Activated CD4-positive, alpha-beta T cell treated with anti-CD3 and anti-CD28 coated beads, Interleukin-2, amount 10 ng/mL, durations not matched to agents 7 days and 5 days (primary cell): ENCODE results near the gene TTC13. TPM values are rescaled to one million over a fixed set of nuclear protein-coding genes. Genes with fewer than 3 reads are reported as not detected.

Experiments
- CTCF ChIA-PET: fragments of 350-600 bp; sonication (Branson Sonifier 250); formaldehyde crosslinking; loops from one replicate; lab custom pipeline; 2021; ENCODE audit warnings: antibody characterized with exemption; lab: Charles Lee
- POLR2A ChIA-PET: fragments of 350-600 bp; sonication (Branson Sonifier 250); formaldehyde crosslinking; loops from one replicate; lab custom pipeline; 2021; ENCODE audit warnings: antibody characterized with exemption; lab: Charles Lee
- DNase-seq: peaks from one replicate; pipeline ENCODE4 v3.0.0-alpha.2; 2020
- H3K27ac Mint-ChIP-seq: one replicate; pipeline ENCODE4 v1.8.0; 2021; ENCODE audit warnings: mild to moderate bottlenecking, moderate library complexity, mixed read lengths
- H3K27me3 Mint-ChIP-seq: one replicate; pipeline ENCODE4 v1.8.0; 2021; ENCODE audit warnings: mixed read lengths
- H3K36me3 Mint-ChIP-seq: one replicate; pipeline ENCODE4 v1.8.0; 2021; ENCODE audit warnings: low read depth, mixed read lengths
- H3K4me1 Mint-ChIP-seq: one replicate; pipeline ENCODE4 v1.8.0; 2021; ENCODE audit warnings: mixed read lengths
- H3K4me3 Mint-ChIP-seq: one replicate; pipeline ENCODE4 v1.8.0; 2021; ENCODE audit warnings: mild to moderate bottlenecking, moderate library complexity, mixed read lengths
- H3K9me3 Mint-ChIP-seq: one replicate; pipeline ENCODE4 v1.8.0; 2021; ENCODE audit warnings: mixed read lengths
- total RNA-seq, 2 experiments: library from RNA; stranded (reverse); gene quantifications; one replicate each; pipeline ENCODE4 v1.2.3, GENCODE V29; 2021

The TTC13 gene
- total RNA-seq, 2 experiments from 2014 or later = 35.4 to 39.2 TPM

DNA sequence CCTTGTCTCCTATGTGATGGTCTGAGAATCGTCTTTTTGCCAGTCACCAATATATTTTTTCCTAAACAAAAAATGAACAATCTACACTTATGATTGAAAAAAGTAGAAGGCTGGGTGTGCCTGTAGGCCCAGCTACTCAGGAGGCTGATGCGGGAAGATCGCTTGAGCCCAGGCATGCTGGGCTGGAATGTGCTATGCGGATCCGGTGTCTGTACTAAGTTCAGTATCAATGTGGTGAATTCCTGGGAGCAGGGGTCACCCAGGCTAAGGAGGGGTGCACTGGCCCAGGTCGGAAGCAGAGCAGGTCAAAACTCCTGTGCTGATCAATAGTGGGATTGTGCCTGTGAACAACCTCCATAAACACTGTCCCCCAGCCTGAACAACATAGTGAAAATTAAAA, 84.6 kb downstream of the TTC13 start:
- no peak overlapping the region for H3K4me3 Mint-ChIP-seq
- H3K36me3 Mint-ChIP-seq = no peaks in the 10 kb centered on the region
- H3K27ac Mint-ChIP-seq = no peak overlapping the region
- POLR2A ChIA-PET = no interaction called here
- H3K9me3 Mint-ChIP-seq = no peaks in the 10 kb centered on the region
- peaks cover 4% of the 10 kb centered on the region for H3K27me3 Mint-ChIP-seq
- DNase-seq = no peak
- H3K4me1 Mint-ChIP-seq = no peaks in the 10 kb centered on the region
- CTCF ChIA-PET = no interaction called here

DNA sequence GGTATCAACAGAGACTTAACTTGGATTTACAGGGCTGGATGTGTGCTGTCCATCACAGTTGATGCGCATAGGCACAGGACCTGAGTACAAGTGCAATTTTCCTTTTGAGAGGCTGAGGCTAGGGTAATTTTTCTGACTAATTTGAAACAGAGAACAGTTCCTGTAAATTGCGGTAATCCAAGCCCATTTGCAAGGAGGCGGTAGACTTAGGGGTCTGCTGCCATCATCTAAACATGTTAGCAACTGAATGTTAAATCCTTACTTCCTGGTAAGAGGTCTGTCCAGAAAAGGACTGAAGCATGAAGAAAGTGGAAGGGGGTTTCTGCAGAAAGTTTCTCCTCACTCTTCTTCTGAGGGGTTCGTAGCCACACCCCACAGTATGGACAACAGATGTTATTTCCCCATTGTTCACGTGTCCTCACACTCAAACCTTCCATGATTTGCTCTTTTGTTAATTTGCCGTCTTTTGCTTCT, 86.6 kb downstream of the TTC13 start:
- Mint-ChIP-seq H3K27ac (no peak overlapping the region), H3K4me1 (no peaks in the 10 kb centered on the region), H3K27me3 (peaks cover 4% of the 10 kb centered on the region), H3K9me3 (no peaks in the 10 kb centered on the region), H3K4me3 (no peak overlapping the region), H3K36me3 (no peaks in the 10 kb centered on the region)
- no peak for DNase-seq
- ChIA-PET POLR2A (no interaction called here), CTCF (no interaction called here)

DNA sequence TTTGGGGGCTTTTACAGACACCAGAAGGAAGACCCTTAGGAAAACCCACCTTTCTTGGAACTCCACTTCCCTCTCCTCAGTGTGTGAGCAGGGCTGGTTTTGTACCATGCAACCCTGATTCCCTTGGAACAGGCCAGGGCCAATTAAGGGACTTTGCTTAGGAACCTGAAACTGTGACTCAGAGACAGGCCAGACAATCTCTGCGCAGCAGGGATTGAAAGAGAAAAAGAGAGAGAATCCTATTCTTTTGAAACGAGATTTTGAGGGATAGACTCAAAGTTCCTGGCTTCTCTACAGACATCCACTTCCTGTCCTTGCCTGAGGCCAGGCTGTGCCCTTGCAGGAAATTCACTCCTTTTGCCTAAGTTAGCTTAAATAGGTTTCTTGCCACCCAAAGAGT, 87.2 kb downstream of the TTC13 start:
- Mint-ChIP-seq H3K4me3 (no peak overlapping the region), H3K4me1 (no peaks in the 10 kb centered on the region), H3K9me3 (no peaks in the 10 kb centered on the region), H3K27ac (no peak overlapping the region), H3K27me3 (peaks cover 4% of the 10 kb centered on the region), H3K36me3 (no peaks in the 10 kb centered on the region)
- POLR2A ChIA-PET = no interaction called here
- DNase-seq = no peak
- CTCF ChIA-PET = no interaction called here

DNA sequence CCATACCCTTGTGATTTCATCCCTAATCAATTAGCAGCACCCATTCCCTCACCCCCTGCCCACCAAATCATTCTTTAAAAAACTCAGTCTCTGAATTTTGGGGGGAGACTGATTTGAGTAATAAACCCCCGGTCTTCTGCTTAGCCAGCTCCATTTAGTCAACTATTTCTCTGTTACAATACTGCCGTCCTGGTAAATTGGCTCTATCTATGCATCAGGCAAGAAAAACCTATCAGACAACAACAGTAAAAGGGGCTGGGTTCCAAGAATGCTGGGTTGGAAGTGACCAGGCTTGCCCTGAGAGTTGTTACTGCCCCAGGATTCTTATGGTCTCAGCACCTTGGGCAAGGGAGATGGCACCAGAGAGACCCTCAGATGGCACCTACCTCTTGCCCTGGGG, 94.0 kb downstream of the TTC13 start:
- no peaks in the 10 kb centered on the region for H3K36me3 Mint-ChIP-seq
- no peak overlapping the region for H3K27ac Mint-ChIP-seq
- CTCF ChIA-PET = no interaction called here
- DNase-seq = no peak
- no peak overlapping the region for H3K4me3 Mint-ChIP-seq
- POLR2A ChIA-PET = no interaction called here
- H3K4me1 Mint-ChIP-seq = no peaks in the 10 kb centered on the region
- peaks cover 23% of the 10 kb centered on the region for H3K27me3 Mint-ChIP-seq
- H3K9me3 Mint-ChIP-seq = no peaks in the 10 kb centered on the region

DNA sequence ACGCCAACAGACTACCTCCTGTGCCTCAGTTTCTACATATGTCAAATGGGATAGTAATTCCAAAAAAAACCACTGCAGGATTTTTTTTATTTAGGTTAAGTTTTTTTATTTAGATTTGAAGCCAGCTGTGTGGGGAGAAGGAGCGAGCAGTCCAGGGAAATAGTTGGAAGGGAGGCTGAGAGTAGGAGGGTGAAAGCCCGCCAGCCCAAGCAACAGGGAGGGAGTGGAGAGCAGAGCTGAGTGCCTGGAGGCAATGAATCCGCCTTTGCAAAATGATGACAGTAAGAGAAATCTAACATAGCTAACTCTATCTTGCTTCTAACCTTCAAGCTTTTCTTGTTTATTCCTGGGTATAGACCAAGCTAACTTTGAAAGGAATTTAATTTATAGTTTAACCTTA, 94.7 kb downstream of the TTC13 start:
- Mint-ChIP-seq H3K27ac (no peak overlapping the region), H3K4me1 (no peaks in the 10 kb centered on the region), H3K36me3 (no peaks in the 10 kb centered on the region), H3K9me3 (no peaks in the 10 kb centered on the region), H3K27me3 (peaks cover 27% of the 10 kb centered on the region), H3K4me3 (no peak overlapping the region)
- ChIA-PET CTCF (no interaction called here), POLR2A (no interaction called here)
- no peak for DNase-seq

DNA sequence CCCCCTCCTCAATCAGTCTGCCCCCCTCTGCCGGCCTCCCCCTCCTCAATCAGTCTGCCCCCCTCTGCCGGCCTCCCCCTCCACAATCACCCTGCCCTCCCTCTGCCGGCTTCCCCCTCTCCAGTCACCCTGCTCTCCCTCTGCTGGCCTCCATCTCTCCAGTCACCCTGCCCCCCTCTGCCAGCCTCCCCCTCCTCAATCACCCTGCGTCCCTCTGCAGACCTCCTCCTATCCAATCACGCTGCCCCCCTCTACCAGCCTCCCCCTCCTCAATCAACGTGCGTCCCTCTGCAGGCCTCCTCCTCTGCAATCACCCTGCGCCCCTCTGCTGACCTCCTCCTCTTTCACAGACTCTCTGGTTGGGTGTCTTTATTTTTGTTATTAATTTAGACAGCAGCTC, 98.9 kb downstream of the TTC13 start:
- H3K4me1 Mint-ChIP-seq = no peaks in the 10 kb centered on the region
- no peaks in the 10 kb centered on the region for H3K9me3 Mint-ChIP-seq
- H3K27ac Mint-ChIP-seq = no peak overlapping the region
- no peaks in the 10 kb centered on the region for H3K36me3 Mint-ChIP-seq
- DNase-seq = no peak
- H3K27me3 Mint-ChIP-seq = peaks cover 34% of the 10 kb centered on the region
- no peak overlapping the region for H3K4me3 Mint-ChIP-seq
- ChIA-PET CTCF (interaction anchor here (1.2 kb wide), 1 partner anchor 9 kb away, joined by 3 read pairs; no protein-coding TSS in a partner anchor), POLR2A (no interaction called here)

DNA sequence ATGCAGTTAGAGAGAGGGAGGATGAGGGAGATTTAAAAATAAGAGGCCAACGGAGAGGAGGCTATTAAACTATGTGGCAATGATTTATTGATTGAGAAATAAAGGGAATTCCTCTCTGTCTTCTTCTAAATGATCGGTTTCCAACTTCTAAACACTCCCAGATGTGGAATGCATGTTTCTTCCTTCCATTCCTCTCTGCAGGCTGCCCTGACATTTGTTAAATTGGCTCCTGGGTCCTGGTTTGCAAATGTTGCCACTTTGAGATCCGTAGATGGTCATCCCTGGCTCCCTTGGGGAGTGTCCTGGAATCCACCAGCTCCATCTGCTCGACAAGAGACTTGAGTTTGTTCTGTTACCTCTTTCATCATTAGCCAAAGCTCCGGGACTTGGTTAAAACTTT, 100.1 kb downstream of the TTC13 start:
- no peak for DNase-seq
- peaks cover 34% of the 10 kb centered on the region for H3K27me3 Mint-ChIP-seq

DNA sequence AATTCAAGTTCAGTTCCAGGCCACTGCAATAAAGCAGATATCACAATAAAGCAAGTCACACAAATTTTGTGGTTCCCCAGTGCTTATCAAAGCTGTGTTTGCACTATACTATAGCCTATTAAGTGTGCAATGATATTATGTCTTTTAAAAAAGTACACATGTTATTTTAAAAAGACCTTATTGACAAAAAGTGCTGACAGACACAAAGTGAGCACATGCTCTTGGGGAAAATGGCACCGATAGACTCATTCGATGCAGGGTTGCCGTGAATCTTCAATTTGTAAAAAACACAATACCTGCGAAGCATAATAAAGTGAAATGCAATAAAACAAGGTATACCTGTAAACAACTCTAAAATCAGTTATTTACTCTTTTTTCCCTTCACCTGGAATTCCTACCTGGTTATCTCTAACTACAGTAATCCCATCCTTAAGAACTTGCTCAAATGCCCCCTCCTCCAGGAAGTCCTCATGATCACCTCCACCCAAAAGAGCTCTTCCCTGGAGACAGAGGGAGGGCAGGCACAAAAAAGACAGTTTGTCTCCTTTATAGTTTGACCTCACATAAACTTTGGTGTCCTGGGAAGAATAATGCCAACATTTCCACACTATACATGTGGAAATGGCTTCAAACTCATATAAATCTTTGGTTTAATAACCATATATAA, 100.6 kb downstream of the TTC13 start:
- POLR2A ChIA-PET = no interaction called here
- Mint-ChIP-seq H3K4me1 (no peaks in the 10 kb centered on the region), H3K9me3 (no peaks in the 10 kb centered on the region), H3K27ac (no peak overlapping the region), H3K36me3 (no peaks in the 10 kb centered on the region), H3K27me3 (peaks cover 34% of the 10 kb centered on the region), H3K4me3 (no peak overlapping the region)
- CTCF ChIA-PET = no interaction called here
- no peak for DNase-seq

More for the DNA sequence above, 100.1 kb downstream of the TTC13 start:
- Mint-ChIP-seq H3K4me3 (no peak overlapping the region), H3K4me1 (no peaks in the 10 kb centered on the region), H3K9me3 (no peaks in the 10 kb centered on the region), H3K27ac (no peak overlapping the region), H3K36me3 (no peaks in the 10 kb centered on the region)
- ChIA-PET CTCF (no interaction called here), POLR2A (no interaction called here)

DNA sequence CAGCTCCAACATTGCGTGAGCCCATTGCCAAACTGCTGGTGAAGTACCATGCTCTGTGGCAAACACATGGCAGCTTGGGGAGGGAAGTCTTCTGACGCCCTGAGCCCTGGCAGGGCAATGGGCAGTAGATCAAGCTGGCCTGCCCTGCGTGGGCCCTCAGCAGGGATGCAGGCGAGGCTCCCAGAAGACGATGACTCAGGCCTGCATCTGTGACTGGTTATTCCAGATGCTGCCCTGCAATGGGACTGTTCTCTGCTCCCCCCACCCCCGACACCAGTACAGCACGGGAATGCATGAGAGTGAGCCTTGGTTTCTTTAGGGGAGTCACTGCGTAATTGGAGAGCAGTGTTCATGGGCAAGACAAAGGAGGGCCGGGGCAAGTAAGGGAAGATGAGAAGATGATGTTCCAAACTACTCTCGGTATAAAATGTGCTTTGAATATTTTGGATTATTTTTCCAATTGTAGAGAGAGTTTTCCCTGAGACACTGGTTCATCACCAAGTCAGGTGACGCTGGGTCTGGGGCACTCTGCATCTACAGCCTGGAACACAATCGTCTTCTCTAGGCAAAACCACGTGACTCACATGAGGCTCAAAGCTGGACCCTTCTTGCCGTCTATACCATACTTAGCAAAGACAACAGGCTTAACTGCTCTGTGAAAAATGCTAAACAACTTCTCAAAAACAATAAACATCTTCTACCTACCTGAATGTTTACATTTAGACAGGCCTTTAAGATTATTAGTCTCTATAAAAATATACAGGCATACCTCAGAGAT, 101.3 kb downstream of the TTC13 start:
- no peak for DNase-seq
- Mint-ChIP-seq H3K9me3 (no peaks in the 10 kb centered on the region), H3K4me3 (no peak overlapping the region), H3K27ac (no peak overlapping the region), H3K27me3 (peaks cover 34% of the 10 kb centered on the region), H3K4me1 (no peaks in the 10 kb centered on the region), H3K36me3 (no peaks in the 10 kb centered on the region)
- POLR2A ChIA-PET = no interaction called here
- CTCF ChIA-PET = no interaction called here

DNA sequence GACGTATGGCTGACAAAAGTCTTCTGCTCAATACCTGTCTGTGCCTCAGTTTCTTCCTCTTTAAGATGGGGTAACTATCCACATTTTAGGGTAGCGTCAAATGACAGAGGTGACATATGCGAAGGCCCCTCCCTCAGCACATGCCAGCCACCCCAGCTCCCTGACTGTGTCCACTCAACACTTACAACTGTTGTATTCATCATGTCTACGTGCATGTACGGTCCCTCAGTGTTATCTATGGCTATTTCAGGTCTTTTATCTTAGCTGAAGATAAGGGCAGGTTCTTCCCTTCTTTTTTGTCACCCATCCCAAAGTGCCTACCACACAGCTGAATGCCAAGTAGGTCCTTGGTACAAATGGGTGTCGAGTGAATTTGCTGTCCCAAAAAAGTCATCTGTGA, 102.0 kb downstream of the TTC13 start:
- no peaks in the 10 kb centered on the region for H3K36me3 Mint-ChIP-seq
- POLR2A ChIA-PET = no interaction called here
- no peak overlapping the region for H3K27ac Mint-ChIP-seq

DNA sequence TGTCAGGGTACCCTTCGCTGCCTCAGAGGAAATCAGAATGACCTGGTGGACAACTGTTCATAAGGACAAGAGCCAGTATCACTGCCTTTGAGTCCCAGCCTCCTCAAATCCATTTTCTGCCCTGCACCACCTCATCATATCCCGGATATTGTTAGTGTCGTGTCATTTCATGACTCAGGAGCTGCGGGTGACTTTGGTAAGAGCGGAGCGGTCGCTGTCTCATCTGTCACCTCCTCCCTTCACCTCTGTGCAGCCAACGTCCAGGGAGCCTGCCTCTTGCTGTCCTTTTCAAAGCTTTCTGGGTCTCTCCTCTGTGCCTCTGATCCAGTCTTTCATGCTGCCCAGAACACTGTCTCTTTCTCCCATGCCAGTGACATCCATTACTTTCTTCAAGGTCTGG, 103.3 kb downstream of the TTC13 start:
- Mint-ChIP-seq H3K27me3 (peaks cover 35% of the 10 kb centered on the region), H3K36me3 (no peaks in the 10 kb centered on the region), H3K4me3 (no peak overlapping the region), H3K27ac (no peak overlapping the region), H3K9me3 (no peaks in the 10 kb centered on the region), H3K4me1 (no peaks in the 10 kb centered on the region)
- CTCF ChIA-PET = no interaction called here
- no peak for DNase-seq
- POLR2A ChIA-PET = no interaction called here

More for the DNA sequence above, 102.0 kb downstream of the TTC13 start:
- H3K27me3 Mint-ChIP-seq = peaks cover 36% of the 10 kb centered on the region
- H3K9me3 Mint-ChIP-seq = no peaks in the 10 kb centered on the region
- CTCF ChIA-PET = no interaction called here
- no peaks in the 10 kb centered on the region for H3K4me1 Mint-ChIP-seq
- no peak for DNase-seq
- H3K4me3 Mint-ChIP-seq = no peak overlapping the region

DNA sequence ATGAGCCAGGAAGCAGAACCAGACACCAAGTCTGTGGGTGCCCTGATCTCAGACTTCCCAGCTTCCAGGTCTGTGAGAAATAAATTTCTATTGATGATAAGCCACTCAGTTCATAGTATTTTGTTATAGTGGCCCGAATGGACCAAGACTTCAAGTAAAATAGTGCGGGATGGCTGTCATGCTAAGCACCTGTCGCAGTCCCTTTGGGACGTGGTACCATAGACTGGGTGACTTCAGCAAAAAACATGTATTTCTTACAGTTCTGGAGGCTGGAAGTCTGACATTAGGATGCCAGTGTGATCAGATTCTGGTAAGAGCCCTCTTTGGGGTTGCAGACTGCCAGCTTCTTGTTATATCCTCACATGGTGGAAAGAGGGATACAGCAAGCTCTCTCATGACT, 107.7 kb downstream of the TTC13 start:
- H3K27me3 Mint-ChIP-seq = peaks cover 45% of the 10 kb centered on the region
- no peak for DNase-seq
- peaks cover 9% of the 10 kb centered on the region for H3K4me1 Mint-ChIP-seq
- ChIA-PET POLR2A (no interaction called here), CTCF (interaction anchor here (0.6 to 1.4 kb wide), 3 partner anchors 9 to 774 kb away, joined by 3 to 4 read pairs (median 3); no protein-coding TSS in a partner anchor)
- H3K4me3 Mint-ChIP-seq = no peak overlapping the region
- H3K36me3 Mint-ChIP-seq = no peaks in the 10 kb centered on the region
- no peaks in the 10 kb centered on the region for H3K9me3 Mint-ChIP-seq
- no peak overlapping the region for H3K27ac Mint-ChIP-seq

DNA sequence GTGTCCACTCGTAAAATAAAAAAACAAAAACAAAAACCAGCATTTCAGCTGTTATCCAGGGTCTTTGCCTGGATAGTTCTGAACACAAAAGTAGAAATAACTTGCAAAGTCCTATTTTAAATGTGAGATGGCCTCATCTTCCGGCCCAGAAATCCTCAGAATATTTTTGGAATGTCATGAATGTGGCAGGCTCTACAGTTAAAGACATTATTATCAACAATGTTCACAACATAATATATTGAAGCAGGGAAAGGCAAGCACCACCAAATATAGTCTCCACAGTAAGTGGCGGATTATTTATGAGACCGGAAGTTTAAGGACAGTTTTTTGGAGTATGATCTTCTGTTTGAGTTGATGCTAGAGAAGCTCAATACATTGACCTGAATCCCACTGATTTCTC, 109.2 kb downstream of the TTC13 start:
- Mint-ChIP-seq H3K36me3 (no peaks in the 10 kb centered on the region), H3K27me3 (peaks cover 42% of the 10 kb centered on the region), H3K4me3 (peak overlapping the region; percentile 43)

More for the DNA sequence above, 109.2 kb downstream of the TTC13 start:
- POLR2A ChIA-PET = no interaction called here
- Mint-ChIP-seq H3K9me3 (no peaks in the 10 kb centered on the region), H3K27ac (no peak overlapping the region), H3K4me1 (peaks cover 9% of the 10 kb centered on the region)
- CTCF ChIA-PET = no interaction called here
- no peak for DNase-seq
